ENCODE results near the gene U2SURP.

U2SURP gene

DNA sequence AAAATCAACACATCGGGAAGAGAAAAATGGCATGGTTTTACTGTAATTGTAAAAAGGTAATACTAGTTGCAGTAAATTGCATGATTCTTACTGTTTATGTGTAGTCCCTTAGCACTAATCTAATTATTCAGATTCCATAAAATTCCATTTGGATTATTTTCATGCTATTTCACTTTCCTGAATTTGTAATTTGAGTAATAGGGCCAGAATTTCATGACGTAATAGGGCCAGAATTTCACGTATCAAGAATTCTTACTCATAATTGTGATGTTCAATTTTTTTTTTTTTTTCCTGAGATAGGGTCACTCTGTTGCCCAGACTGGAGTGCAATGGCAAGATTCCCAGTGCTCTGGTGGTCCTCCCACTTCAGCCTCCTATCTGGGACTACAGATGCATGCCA lies 2.9 kb upstream of the U2SURP start:
- H3K4me3 ChIP-seq (replicated peaks; ENCODE audit: low read depth, low read length), result no peak overlapping the region
- no peak for TF ChIP-seq CTCF (IDR thresholded peaks at IDR 0.05; ENCODE audit: low read length, missing control alignments)
- DNase-seq (ENCODE audit: low read depth), result peak; percentile 40

- peak overlapping the region; percentile 96 for H3K4me3 ChIP-seq (replicated peaks; ENCODE audit: low read depth, low read length)
- no peak for DNase-seq (ENCODE audit: low read depth)
- no peak for TF ChIP-seq CTCF (IDR thresholded peaks at IDR 0.05; ENCODE audit: low read length, missing control alignments)
Observed at GRCh38 chr3:142999881-143000280, 1.5 kb upstream of the U2SURP start.

DNA sequence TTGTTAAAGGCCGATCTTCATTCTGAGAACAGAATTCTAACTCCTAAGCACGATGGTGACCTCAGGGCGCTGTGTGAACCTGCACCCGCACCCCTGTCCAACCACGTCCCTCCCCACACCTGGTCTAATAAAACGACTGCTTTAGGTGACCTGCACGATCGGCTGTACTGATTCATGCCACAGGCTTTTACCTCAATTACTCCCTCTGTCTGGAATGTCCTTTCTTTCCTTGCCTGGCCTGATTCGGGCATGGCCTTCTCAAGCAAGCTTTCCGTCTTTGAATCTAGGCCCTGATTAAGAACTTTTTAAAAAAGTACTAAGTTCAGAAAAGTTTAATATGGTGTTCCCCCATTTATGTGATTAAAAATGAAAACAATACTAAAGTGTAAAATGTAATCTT lies 842 bp upstream of the U2SURP start:
- peak overlapping the region; percentile 96 for H3K4me3 ChIP-seq (replicated peaks; ENCODE audit: low read depth, low read length)

DNA sequence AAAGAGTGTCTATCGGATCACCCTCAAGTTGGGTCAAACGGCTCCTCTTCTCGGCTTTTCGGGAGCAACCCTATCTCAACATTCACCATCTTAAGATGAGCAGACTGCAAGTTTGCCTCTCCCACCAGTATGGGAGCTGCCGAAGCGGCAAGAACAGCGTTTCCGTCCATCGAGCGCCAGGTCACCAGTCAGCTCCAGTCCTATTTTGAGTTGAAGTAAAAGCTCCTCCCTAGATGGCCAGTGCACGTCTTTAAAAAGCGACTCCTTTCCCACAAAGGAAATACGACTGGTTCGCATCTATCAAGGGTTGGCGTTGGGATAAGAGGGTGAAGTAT lies 369 bp upstream of the U2SURP start:
- DNase-seq (ENCODE audit: low read depth), result no peak
- TF ChIP-seq CTCF (IDR thresholded peaks at IDR 0.05; ENCODE audit: low read length, missing control alignments), result no peak
- peak overlapping the region; percentile 96 for H3K4me3 ChIP-seq (replicated peaks; ENCODE audit: low read depth, low read length)

More for the DNA sequence above, 842 bp upstream of the U2SURP start:
- DNase-seq (ENCODE audit: low read depth), result peak; percentile 39
- no peak for TF ChIP-seq CTCF (IDR thresholded peaks at IDR 0.05; ENCODE audit: low read length, missing control alignments)

GRCh38 chr3:143002083-143002712 lies 828 bp downstream of the U2SURP start:
- no peak for TF ChIP-seq CTCF (IDR thresholded peaks at IDR 0.05; ENCODE audit: low read length, missing control alignments)
- DNase-seq (ENCODE audit: low read depth), result peak; percentile 35
- H3K4me3 ChIP-seq (replicated peaks; ENCODE audit: low read depth, low read length), result peak overlapping the region; percentile 96

GRCh38 chr3:143002727-143003126 lies 1.4 kb downstream of the U2SURP start:
- H3K4me3 ChIP-seq (replicated peaks; ENCODE audit: low read depth, low read length), result peak overlapping the region; percentile 96
- no peak for TF ChIP-seq CTCF (IDR thresholded peaks at IDR 0.05; ENCODE audit: low read length, missing control alignments)
- DNase-seq (ENCODE audit: low read depth), result no peak

DNA sequence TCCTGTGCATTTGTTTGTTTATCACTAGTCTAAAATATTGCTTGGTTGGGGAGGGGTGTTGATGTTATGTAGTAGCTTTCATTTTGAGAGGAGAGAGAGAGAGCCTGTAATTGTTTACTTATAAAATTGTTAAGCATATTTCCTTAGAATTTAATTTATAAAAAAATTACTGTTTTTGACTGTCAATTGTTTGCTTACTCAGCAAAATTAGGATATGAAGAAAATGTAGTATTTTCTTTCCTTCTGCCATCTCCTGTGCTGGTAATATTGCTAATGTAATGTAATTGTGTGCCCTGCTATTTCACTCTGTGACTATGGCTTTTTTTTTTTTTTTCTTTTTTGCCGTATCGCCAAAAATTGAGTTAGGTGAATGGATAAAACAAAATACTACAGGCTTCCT lies 3.5 kb downstream of the U2SURP start:
- no peak for TF ChIP-seq CTCF (IDR thresholded peaks at IDR 0.05; ENCODE audit: low read length, missing control alignments)
- no peak overlapping the region for H3K4me3 ChIP-seq (replicated peaks; ENCODE audit: low read depth, low read length)
- no peak for DNase-seq (ENCODE audit: low read depth)
